ENCODE results near the gene KIF17.

KIF17 gene

DNA sequence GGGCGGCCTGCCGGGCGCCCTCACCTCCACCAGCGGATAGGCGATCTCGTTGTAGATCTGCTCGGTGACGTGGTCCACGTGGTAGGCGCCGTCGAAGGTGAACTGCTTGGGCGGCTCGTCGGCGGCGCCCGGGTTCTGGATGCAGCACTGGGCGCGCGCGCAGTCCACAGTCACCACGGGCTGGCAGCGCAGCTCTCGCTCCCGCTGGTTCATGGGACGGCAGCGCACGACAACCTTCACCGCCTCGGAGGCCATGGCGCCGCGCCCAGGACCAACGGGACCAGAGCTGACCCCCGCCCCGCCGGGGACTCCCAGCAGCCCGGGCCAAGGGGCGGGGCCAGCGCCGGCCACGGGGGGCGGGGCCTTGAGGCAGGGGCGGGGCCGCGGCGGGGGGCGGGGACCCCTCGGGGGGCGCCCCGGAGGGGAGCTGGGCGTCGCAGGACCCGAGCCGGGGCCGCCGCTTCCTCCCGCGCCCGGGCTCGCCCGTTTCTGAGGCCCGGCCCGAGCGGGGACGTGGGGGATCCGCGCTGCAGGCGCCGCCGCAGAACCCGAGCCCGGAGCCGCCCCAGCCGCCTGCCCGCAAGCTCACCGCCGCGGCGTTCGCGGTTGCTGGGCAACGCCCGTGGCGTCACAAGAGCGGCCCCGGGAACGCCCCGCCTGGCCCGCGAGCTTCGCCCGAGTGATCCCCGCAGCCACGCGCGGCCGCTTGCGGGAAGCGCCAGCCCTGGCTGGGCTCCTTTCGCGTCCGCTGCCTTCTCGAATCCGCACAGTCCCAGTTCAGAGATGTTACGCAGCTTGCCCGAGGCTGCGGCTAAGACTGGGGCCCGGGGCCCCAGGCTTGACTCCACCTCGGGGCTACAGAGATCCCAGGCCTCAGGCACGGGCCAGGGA, at the start of gene KIF17:
TSS of gene KIF17 (minus strand) at position 556 of the 891 bp plus-strand sequence. CDS start at position 255, 301 bp downstream.
- peak; percentile 82 for DNase-seq

DNA sequence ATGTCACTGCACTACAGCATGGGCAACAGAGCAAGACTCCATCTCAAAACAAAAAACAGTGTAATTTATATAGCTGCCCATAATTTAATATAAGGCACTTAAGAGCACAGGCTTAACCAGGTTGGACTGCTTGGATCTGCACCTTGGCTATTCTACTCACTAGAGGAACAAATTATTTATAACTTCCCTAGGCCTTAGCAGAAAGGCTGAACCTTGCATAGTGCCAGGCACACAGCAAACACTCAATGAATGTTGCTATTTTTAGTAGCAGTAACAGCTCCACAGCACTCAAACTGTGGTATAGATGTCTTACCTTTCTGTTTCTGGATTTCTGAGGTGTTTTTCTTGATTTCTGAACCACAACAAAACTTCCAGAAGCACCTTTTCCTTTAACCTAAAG, 49.5 kb upstream of the KIF17 start:
- DNase-seq, result no peak

DNA sequence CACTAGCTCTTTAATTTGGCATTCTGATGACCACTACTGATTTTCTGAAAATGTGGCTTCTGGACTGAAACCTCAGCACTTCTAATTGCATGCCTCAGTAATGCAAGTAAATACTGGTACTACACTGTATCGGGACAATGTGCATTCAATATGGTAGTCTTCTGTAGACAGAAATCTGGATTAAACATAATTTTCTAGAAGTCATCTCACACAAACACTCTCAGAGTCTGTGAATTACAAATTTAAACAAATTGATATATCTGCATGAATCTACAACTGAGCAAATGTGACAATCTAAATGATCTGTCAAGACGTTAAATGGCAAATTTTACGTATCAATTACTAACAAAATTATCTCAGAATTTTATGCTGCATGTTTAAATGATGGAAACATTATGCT, 45.6 kb upstream of the KIF17 start:
- DNase-seq, result no peak

DNA sequence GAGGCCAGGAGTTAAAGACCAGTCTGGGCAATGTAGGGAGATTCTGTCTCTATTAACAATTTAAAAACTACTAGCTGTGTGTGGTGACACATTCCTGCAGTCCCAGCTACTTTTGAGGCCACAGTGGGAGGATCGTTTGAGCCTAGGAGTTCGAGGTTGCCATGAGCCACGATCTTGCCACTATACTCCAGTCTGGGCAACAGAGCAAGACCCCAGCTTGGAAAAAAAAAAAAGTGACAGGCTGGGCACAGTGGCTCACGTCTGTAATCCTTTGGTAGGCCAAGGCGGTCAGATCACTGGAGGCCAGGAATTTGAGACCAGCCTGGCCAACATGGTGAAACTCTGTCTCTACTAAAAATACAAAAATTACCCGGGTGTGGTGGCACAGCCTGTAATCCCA, 42.5 kb upstream of the KIF17 start:
- no peak for DNase-seq

DNA sequence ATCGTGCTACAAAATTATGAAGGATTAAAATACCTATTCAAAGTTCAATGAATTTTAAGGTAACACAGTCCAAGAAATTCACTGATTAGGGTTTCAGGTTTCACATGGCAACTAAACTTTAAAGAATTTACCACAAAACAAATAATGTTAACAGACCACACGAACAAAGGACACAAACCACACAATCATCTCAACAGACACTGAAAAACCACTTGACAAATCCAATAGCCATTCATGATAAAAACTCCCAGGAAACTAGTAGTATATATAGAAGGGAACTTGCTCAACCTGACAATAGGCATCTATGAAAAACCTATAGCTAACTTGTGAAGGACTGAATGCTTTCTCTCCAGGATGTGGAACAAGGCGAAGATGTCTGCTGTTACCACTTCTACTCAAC, 35.8 kb upstream of the KIF17 start:
- DNase-seq, result no peak

DNA sequence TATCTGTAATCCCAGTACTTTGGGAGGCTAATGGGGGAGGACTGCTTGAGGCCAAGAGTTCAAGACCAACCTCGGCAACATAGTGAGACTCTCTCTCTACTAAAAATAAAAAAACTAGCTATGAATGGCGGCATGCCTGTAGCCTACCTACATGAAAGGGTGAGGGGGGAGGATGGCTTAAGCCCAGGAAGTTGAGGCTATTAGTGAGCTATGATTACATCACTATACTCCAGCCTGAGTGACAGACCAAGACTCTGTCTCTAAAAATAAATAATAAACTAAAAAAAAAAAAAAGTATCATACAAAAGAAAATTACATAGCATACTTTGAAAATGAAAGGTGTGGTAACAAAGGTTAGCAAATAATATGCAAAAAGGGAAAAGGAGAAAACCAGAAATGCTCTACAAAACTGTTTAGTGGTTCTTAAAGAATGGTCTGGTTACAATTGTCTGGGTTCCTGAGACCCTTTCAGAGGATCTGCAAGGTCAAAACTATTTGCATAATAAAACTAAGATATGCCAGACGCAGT, 33.7 kb upstream of the KIF17 start:
- DNase-seq, result no peak

DNA sequence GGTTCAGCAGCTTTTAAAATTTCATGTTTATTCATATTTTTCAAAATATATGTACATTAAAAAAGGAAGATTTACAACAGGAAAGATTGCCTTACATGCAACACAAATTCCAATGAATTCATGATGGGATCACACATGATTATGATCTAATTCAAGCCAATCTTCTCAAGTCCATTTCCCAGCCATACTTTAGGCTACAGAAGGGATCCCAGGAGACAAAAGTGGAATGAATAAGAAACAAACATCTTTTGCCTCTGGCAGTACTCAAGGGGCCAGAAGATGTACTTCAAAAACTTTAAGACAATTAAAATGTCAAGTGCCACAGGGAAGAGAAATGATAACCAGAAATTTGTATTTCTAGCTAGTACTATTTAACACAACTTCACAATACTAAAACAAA, 24.9 kb upstream of the KIF17 start:
- DNase-seq, result no peak

DNA sequence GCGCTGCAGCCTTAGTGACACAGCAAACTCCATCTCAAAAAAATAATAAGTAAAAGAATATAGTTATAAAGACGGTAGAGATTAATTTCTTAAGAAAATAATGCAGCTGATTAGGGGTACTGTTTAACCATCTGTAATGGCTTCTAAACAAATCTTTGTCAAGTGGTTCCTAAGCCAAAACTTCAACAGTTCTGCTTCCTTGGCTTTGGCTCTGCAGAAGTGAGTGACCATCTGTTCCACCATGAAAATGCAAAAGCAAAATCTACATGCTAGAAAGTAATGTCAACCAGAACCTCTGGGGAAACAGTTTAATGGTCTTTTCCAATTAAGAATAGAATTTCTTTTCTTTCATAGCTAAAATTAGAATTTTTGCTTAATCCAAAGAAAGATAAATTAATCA, 23.0 kb upstream of the KIF17 start:
- no peak for DNase-seq

DNA sequence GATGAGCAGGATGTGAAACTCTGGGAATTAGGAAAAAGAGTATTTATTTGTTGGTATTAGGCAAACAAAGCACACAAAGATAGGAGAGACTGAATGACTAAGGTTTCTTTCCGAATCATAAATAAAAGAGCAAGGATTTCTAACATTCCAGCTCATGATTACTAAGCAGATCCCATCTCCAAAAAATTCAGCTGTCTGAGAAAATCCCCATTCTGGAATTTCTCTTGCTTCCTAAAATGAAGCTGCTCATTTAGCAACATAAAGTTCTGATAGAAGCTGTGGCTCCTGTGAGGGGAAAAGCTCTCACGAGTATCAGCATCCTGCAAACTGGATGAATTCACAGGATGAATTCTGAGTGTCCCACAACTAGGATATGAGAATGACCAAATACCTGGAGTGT, 21.4 kb upstream of the KIF17 start:
- DNase-seq, result no peak

DNA sequence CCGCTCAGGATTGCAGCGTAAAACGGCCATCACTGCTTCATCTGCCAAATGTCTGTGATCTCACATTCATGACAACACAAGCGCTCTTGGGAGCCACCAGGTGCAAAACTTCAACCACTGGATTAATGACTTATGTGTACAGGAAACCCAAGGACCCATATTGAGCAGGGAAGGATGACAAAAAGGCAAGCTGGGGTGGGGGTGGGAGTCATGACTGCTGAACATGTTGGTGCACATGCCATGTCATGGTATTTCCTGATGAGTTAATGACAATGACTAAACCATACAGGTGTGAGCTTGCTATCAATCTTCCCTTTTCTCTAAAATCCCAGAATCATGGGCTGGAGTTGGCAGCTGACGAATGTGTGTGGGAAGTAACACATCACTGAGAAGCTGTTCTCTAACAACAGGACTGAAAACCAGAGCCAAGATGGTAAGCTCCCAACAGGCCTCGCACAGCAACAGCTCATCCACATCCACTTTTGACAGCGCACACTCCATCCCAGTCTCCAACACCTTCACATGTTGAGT, 17.8 kb upstream of the KIF17 start:
- DNase-seq, result no peak

DNA sequence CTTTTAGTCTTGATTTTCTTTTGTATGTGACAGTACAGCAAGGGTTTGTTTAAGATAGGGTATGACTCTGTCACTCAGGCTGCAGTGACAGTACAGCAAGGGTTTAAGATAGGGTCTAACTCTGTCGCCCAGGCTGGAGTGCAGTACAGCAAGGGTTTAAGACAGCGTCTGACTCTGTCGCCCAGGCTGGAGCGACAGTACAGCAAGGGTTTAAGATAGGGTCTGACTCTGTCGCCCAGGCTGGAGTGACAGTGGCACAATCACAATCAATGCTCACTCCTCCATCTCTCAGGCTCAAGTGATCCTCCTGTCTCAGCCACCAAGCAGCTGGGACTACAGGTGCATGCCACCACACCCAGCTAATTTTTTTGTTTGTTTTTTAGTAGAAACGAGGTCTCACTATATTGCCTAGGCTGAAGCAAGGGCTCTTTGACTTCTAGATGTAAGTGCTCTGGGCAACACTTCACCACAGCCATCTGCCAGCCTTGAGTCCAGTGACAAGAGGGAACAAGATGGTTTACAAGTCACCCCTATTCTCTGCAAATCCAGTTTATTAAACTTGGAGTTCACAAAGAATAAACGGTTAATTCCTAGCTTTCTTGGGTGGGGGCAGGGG, 15.7 kb upstream of the KIF17 start:
- DNase-seq, result peak; percentile 58

DNA sequence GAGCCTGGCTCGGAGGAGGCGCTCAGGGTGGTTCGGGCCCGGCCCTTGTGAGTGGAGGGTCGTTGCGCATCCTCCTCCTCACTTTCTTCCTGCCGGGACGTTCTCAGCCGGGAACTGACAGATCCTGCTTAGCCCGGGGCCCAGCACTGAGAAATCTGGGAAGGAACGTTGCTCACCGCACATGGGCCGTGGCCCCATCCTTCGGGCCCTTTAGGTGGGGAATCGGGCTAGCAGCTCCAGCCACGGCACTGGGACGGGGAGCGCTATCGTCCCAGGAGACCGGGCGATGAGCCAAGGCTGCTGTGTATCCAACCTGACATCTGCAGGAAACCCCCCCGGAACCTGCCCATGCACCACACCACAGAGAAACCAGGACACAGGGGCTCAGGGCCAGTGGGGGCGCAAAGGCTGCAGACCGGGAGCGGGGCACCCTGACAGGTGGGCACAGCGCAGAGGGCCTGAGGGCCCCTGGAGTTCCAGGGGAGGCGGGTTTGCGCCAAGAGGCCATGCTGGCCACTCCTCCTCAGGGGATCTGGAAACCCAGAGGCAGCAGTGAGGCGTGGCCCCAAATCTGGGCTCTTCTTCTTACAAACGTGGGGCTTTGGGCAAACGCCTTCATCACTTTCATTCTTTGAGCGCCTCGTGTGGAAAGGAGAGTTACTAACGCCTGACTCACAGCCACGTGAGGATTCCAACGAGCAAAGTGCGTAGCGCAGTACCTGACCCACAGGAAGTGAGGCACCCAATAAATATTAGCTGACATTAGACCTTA, 15.0 kb upstream of the KIF17 start, which contains the start of gene SH2D5:
TSS of gene SH2D5 (minus strand) at position 116 of the 772 bp plus-strand sequence. CDS start 4,659 bp downstream, outside the sequence.
- peak; percentile 97 for DNase-seq

DNA sequence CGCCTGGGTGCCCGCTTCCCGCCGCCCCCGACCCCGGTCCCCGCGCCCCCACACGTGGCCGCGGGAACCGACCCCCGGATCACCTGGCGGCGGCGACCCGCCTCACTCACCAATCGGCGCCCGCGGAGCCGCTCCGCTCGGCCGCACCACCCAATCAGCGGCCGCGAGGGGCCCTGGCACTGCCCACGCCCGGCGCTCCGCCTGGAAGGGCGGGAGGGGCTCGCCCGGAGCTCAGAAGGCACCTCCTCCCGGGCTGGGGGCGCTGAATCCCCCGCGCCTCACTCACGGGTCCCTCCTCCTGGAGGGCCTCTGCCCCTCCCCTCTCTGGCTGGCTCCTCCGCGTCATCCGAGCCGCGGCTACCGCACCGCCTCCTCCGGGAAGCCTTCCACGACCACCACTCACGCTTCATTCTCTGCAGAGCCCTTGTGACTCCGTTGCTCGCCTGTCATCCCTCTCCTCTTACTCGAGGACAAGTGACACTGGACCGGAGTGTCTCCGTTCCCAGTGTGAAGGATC, 14.3 kb upstream of the KIF17 start:
- DNase-seq, result peak; percentile 70

DNA sequence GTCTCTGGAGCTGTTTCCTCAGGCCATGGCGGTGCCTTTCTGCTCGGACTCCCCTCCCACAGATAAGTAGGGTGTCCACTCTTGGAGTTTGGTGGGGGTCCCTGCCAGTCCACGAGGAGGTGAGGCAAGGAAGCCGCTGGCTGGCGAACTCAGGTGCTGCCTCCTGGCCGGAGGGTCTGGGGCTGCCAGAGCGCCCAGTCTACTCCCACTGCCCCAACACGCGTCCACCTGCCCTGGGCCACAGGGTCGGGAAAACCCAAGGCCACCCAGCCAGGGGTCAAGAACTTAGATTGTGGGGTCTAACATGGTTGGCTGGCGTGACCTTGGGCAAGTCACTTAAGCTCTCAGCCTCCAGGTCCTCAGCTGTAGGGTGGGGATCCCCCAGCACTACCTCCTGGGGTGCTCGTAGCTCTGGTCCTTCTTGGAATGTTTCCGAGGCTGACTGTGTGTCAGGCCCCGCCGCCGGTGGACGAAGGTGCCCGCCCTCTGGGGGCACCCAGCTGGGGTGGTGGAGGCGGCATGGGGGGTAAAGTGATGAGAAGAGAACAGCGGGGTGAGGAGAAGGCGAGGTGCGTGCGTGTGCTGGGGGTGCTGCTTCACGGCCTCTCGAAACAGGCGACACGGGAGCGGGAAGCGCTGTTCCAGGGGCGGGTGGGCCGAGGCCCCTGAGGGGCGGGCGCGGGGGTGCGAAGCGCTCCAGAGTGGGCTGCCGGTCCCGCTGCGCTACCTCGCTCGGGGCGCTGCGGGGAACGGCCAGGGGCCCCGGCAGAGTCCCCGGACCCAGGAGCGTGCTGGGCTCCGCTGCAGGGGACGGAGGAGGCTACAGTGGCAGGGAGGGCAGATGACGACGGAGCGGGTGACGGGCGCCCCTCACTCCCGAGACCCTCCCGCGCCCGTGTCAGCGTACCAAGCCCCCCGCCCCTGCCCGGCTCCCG, 13.5 kb upstream of the KIF17 start:
- no peak for DNase-seq

DNA sequence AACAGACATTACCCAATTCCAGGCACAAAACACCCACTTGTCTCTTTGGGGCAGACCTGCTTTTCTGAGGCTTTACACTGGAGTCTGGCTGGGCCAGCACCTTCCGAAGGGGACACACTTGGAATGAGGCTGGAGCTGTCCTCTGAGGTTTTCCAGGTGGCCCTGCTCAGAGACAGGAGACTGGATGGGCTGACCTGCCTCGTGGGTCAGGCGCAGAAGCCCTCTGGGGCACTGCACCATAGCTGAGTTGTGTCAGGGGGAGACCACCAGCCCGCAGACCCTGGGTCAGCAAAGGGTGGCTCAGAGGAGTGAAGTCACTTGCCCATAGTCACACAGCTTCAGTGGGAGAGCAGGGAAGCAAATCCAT, 12.9 kb upstream of the KIF17 start:
- DNase-seq, result no peak

DNA sequence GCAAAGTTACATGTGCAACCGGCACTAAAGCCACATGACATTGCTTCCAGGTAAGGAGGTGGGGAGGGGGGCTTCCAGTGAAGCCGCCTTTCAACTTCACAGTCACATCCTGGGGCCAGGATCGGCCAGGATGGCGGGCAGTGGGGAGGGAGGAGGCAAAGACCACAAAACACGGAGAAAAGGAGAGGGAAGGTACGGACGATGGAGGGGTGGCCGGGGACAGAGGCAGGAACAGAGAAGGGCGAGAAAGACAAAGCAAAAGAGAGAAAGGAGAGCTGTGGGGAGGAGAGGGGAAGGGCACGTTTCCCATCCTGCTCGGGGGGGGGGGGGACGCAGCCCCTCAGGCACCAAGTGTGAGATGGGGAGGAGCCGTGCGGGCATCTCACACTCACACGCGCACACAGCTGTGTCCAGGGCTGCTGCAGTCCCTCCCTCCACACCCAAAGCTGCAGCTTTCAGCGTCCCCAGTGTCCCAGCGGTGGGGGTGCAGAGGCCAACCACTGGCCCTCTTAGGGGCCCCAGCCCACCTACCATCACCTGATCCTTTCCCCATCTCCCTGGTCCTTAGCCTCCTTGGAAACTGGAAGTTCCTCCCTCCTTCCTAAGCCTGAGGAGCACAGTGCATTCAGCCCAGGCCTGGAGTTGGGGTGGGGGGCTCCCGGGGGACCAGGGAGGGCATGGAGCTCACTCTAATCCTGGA, 12.3 kb upstream of the KIF17 start:
- DNase-seq, result no peak

DNA sequence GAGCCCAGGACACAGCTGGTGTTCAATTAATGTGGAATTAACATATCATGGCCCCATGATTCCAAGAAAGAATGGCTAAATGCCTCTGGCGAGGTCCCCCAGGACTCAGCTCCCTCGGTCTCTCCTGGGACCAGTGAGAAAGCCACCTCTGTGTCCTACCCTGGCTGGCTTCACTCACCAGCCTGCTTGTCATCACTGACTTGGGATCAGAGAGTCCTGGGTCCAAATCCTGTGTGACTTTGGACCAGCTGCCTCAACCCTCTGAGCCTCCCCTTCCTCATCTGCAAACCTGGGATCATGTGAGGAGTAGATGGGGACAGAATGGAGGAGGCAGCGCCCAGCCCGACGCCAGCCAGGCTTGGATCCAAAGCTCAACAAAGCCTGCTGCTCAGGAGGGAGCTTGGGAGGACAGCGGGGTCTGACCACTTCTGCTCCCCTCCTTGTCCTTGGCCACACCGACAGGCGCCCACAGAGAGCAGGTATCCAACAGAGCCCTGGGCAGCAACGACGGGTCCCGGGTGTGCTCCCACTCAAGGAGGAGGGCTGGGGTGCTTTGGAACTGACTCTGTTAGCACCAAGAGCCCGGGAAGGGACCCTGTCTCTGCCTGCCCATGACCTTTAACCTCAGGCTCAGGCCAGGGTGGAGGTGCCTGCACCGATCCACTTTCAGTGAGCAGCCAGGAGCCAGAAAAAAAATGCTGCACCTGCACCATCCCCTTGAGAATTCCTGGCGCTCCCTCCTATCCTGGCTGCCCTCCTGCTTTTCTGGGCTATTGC, 11.5 kb upstream of the KIF17 start:
- DNase-seq, result no peak

DNA sequence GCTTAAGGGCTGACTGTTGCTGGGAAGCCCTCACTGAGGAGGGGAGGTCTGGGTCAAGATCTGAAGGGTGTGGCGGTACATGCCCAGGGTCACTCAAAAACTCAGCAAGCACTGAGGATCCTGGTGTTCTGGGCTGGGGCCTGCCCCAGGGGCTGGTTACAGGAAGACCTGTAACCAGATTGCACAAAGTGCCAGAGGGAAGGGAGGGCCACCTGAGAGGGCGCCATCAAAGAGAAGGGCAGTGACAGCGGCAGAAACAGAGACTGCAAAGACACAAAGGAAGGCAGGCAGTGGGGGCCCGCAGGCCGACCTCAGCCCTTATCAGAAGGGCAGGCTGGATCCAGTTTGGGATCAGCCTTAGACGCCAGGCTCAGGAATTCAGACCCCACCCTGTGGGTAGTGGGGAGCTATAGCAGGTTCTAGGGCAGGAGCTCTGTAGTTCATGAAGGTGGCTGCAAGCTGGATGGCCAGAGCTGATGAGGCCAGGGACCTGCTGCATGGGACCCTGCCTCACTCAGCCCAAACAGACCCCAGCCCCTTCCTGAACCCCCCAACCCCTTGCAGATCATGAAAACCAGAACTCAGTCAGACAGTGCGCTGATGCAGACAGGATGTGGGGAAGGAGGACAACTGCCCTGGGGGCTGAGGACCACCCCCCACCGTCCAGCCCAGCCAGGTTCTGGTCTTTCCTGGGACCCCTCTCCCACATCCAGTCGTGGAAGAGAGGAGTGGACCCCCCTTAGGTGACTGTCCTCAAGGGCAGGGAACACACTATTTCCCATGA, 10.8 kb upstream of the KIF17 start:
- no peak for DNase-seq

DNA sequence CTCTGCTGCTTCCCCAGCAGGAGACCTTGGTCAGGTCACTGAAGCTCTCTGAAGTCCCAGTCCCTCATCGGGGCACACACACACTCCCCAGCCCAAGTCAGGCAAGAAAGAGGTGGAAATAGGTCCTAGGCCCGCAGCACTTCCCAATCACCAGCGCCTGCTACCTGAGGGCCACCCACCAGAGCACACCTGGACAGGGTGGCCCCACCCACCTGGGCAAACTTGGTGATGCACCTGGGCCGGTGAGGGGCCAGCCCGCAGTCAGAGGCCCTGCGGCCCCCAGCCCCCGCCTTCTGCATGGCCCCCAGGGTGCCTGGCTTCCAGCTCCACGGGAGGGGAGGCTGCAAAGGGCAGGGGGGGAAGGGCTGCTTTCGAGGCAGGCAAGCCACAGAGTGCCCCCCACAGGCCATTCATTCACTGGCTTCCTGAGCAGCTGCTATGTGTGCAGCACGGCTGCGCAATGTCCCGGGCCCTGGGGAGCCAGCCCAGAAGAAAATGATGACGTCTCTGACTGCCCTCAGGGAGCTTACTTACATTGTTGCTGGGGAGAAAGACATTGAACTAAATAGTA, 10.0 kb upstream of the KIF17 start:
- no peak for DNase-seq

Data from RPMI8226 (cell line).